NCI-H1436 treated with DMSO at 0.1 percent for 48 hours (cell line): Measurements from ENCODE around the gene VTN.
A peak's percentile ranks its signal among the peaks of the same experiment; 100 is the strongest.
"Not testable (repeated sequence)": the region's sequence is repeated elsewhere in the genome, so short reads cannot be mapped to it uniquely, and the experiment has no call there.

Experiments used
- DNase-seq: peaks from one replicate; lab custom pipeline; 2025; lab: John Stamatoyannopoulos, UW

VTN gene

DNA sequence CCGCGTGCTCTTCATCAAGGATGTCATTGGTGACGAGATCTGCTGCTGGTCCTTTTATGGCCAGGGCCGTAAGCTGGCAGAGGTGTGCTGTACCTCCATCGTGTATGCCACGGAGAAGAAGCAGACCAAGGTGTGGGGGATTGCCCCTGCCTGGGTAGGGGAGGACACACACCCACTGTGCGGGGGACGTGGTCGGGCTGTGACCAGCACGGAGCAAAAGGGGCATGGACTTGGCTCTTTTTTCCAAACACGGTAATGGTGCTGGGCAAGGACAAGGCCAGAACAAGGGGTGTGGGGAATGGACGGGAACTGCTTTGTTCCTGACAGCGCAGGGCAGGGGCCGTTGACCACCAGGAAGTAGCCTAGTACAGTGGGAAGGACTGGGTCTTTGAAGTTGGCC, 27.8 kb downstream of the VTN start:
- DNase-seq, result no peak

- no peak for DNase-seq
Measured at GRCh38 chr17:28341516-28341915, 28.6 kb downstream of the VTN start.

DNA sequence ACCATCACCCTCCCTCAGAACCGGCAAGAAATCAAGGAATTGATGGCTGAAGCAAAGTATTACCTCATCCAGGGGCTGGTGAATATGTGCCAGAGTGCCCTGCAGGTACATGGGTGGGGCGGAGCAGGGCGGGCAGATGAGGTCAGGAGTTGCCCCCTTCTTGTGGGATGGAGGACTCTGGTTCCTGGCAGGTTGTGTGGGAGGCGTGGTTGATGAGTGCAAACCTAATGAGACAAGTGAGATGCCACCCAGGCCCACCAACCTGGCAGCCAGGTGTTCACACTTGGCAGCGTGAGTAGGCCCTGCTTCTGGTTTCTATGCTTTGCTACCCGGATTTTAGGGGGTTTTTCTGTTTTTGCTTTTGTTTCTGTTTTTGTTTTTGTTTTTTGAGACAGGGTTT, 29.7 kb downstream of the VTN start:
- no peak for DNase-seq

GRCh38 chr17:28339431-28339830, 30.7 kb downstream of the VTN start:
- no peak for DNase-seq

DNA sequence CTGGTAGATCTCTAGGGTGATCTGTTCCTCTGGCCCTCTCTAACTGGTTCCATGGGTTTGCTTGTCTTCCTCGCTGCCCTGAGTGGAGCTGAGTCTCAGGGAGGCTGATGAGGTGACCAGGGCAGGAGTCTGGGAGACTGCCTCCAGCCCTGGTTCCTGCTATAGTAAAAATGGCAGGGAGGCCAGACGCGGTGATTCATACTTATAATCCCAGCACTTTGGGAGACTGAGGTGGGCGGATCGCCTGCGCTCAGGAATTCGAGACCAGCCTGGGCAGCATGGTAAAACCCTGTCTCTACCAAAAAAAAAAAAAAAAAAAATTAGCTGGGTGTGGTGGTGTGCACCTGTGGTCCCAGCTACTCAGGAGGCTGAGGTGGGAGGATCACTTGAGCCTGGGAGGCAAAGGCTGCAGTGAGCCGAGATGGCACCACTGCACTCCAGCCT, 31.3 kb downstream of the VTN start:
- not testable (repeated sequence) for DNase-seq

DNA sequence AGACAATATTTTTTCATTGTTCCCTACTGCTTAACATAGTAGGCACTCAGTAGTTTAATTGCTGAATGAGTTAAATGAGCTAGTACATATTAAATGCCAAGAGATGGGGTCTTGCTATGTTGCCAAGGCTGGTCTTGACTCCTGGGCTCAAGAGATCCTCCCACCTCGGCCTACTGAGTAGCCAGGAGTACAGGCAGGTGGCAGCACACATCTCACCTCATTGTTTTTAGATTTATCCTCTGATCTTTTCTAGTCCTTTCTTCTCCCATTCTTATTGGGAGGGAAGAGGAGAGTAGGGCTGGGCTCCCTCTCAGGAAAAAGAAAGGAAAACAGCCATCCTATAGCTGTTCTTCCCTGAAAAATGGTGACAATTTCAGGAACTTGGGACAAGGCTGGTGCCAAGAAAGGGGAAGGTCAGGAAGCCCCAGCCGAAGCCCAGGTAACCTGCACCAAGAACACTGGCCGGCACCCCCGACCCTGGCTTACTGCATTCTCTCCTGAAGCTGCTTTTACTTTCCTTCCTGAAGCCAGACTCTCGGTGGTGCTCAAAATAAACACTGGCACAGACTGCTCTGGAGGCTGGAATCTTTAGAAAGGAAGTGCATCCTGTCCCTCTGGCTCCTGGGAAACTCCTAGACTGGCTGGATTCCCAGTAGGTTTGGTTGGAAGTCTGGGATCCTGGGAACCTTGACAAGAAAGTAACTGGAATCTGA, 31.9 kb downstream of the VTN start:
- DNase-seq, result no peak

- no peak for DNase-seq
Measured at GRCh38 chr17:28335959-28336871, 33.9 kb downstream of the VTN start.

GRCh38 chr17:28335201-28335958, 34.7 kb downstream of the VTN start, which contains the start of the genes IFT20 and TNFAIP1:
Gene IFT20, minus strand, starts transcription at chr17:28335472. Its CDS starts 3,487 bp downstream, at chr17:28331985.
Gene TNFAIP1, plus strand, starts transcription at chr17:28335761. Its CDS starts 3,761 bp downstream, at chr17:28339522.
- peak; percentile 100 for DNase-seq

GRCh38 chr17:28334666-28335200, 35.4 kb downstream of the VTN start:
- no peak for DNase-seq

DNA sequence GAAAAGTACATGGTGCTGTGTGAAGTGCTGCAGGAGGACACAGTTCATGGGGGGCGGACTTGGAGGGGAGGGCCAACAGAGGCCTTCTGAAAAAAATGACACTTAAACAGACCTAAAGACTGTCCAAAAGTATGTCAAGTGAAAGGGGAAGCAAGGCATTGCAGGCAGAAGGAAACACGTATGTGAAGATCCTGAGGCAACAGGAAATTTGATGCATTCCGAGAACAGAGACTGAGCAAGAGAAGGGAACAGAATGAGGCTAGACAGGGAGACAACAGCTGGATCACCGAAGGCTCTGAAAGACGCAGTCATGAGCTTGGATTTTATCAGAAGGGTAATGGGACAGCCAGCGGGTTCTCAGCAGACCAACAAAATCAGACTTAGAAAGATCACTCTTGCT, 35.9 kb downstream of the VTN start:
- DNase-seq, result no peak

- no peak for DNase-seq
Measured at GRCh38 chr17:28333083-28333746, 36.9 kb downstream of the VTN start.

DNA sequence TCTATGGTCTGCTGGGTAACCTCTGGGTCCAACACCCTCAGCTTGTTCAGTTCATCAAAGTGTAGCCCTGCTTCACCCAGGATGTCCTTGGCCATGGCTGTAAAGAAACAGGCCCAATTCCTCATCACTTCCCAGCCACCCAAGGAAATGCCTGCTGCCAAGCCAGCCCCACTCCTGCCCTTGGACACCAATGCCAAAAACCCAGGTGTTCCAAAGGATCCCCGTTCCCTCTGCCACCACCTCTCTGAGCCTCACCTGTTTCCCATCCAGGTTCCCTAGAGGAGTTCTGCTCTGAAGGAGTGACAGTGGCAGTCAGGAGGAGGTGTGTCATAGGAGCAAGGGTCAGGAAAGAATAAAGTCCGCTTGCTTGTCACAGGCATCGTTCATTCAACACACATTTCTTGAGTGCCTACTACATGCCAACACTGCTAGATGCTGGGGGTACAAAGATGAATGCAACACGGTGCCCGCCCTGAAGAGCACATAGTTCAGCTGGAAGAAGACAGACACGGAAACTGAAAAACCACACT, 38.2 kb downstream of the VTN start:
- DNase-seq, result no peak

GRCh38 chr17:28330671-28331070, 39.4 kb downstream of the VTN start:
- no peak for DNase-seq

- DNase-seq, result no peak
Measured at GRCh38 chr17:28328325-28328724, 41.8 kb downstream of the VTN start.

DNA sequence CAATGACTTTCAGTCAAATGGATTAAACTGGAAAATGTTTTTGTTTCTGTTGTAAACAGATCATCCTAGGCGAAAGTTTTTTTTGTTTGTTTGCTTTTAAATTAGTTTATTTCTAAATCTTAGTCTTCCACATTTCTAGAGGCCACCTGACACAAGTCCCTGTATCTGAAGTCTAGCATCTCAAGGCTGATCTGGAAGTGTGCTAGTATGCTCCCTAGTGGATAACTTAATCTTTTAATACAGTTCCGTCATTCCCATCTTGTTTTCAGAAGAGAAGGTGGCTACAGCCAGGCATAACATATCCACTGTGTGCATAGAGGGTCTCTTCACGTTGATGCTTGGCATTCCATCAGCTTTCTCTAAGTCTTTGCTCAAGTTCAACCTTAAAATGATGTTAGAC, 42.4 kb downstream of the VTN start:
- DNase-seq, result no peak

DNA sequence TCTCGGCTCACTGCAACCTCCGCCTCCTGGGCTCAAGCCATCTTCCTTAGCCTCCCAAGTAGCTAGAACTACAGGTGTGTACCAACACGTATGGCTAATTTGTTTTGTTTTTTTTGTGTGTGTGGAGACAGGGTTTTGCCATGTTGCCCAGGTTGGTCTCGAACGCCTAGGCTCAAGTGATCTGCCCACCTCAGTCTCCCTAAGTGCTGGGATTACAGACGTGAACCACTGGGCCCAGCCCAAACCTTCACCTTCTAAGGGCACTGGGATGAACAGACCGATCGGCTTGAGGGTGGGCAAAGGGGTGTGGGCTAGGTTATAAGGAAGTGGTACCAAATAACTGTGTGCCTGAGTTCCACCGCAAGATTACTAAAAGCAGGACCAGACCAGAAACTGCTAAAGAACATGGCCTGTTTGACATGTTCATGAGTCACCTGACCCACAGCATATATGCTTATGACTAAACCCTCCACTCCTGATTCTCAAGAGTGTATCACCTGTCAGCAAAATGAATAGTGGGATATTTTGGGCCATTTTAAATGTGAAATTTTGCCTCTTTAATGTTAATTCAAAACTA, 43.0 kb downstream of the VTN start:
- no peak for DNase-seq

DNA sequence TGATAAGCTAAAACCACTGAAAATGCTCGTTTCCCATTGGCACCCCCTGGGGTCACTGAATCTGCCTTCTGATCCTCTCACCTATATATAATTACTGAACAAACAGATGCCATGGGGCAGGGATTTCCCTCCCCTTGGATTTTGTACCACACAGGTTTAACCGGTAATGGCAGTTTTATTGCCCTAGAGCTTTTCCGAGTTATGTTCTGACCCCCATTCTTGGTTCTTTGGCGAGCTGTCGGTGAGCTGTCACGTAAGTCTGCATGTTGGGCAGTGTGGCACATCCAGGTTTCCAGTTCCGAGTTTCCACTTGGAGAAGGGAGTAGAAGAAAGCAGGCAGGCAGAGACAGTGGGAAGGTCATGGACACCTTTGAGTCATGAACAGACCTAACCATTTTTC, 44.0 kb downstream of the VTN start:
- no peak for DNase-seq

DNA sequence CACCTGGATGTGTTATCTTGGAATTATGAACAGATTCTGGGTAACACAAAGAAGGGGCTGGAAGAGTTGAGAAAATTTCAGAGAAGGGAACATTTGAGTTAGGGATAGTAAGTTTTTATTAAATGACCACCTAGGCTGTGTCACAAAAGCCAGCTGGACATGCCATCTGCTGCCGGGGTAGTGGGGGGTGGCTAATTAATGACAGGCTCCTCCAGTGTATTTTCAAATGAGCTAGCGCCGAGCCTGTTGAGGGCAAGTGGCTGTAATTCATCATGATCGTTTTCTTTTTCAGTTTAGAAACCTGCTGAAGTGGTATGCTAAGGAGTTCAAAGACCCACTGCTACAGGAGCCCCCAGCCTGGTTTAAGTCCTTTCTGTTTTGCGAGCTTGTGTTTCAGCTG, 44.9 kb downstream of the VTN start:
- DNase-seq, result no peak

- no peak for DNase-seq
Measured at GRCh38 chr17:28324781-28325180, 45.3 kb downstream of the VTN start.

GRCh38 chr17:28324267-28324745, 45.8 kb downstream of the VTN start:
- no peak for DNase-seq
